Endodermal cell (in vitro differentiated cells): ENCODE data around the gene DYRK1A. TPM values are rescaled to one million over a fixed set of nuclear protein-coding genes. Genes with fewer than 3 reads are reported as not detected.

Source experiments
- DNase-seq: peaks from one replicate; pipeline ENCODE4 v3.0.0-alpha.2; 2017
- H3K27ac ChIP-seq: 2 replicates; pipeline ENCODE4 v1.5.1; 2013; ENCODE audit warnings: mild to moderate bottlenecking, low read depth, low read length, moderate library complexity
- H3K27me3 ChIP-seq: 2 replicates; pipeline ENCODE4 v1.6.1; 2013; ENCODE audit warnings: mild to moderate bottlenecking, low read length, moderate library complexity; ENCODE audit not compliant: insufficient read depth, control insufficient read depth, poor library complexity, severe bottlenecking
- H3K36me3 ChIP-seq: 2 replicates; pipeline ENCODE4 v1.7.0; 2013; ENCODE audit warnings: mild to moderate bottlenecking, low read length, moderate library complexity; ENCODE audit not compliant: control insufficient read depth, insufficient read depth
- H3K4me1 ChIP-seq: one replicate; pipeline ENCODE4 v1.7.0; 2013; ENCODE audit warnings: low read length; ENCODE audit not compliant: control insufficient read depth, insufficient read depth
- H3K4me3 ChIP-seq: 2 replicates; pipeline ENCODE4 v1.5.1; 2013; ENCODE audit warnings: mild to moderate bottlenecking, low read length, moderate library complexity
- H3K9ac ChIP-seq: 2 replicates; pipeline ENCODE4 v1.6.1; 2013; ENCODE audit warnings: mild to moderate bottlenecking, low read length, moderate library complexity; ENCODE audit not compliant: poor library complexity, severe bottlenecking; ENCODE audit errors: extremely low read depth
- H3K9me3 ChIP-seq: 2 replicates; pipeline ENCODE4 v1.6.1; 2013; ENCODE audit warnings: mild to moderate bottlenecking, low read length, moderate library complexity; ENCODE audit not compliant: control insufficient read depth
- H3K27ac Mint-ChIP-seq: 2 replicates; pipeline ENCODE4 v1.8.0; 2020; ENCODE audit warnings: mixed read lengths
- H3K27me3 Mint-ChIP-seq: 2 replicates; pipeline ENCODE4 v1.8.0; 2021; ENCODE audit warnings: mild to moderate bottlenecking, mixed read lengths; ENCODE audit not compliant: insufficient read depth
- H3K36me3 Mint-ChIP-seq: 2 replicates; pipeline ENCODE4 v1.8.0; 2020; ENCODE audit warnings: low read depth, mixed read lengths
- H3K4me1 Mint-ChIP-seq: 2 replicates; pipeline ENCODE4 v1.8.0; 2020; ENCODE audit warnings: mixed read lengths
- H3K4me3 Mint-ChIP-seq: 2 replicates; pipeline ENCODE4 v1.8.0; 2020; ENCODE audit warnings: mild to moderate bottlenecking, moderate library complexity, mixed read lengths
- H3K9me3 Mint-ChIP-seq: 2 replicates; pipeline ENCODE4 v1.8.0; 2020; ENCODE audit warnings: mild to moderate bottlenecking, mixed read lengths
- WGBS, 2 experiments: methylation state at CpG; one replicate each; pipeline versions ENCODE4 v1.1.5 to v1.1.7; 2013; ENCODE audit warnings: missing lambda C conversion rate in 2 of 2, mixed read lengths in 1 of 2; ENCODE audit not compliant: insufficient coverage in 1 of 2, insufficient read length in 1 of 2; 5-methylcytosine and 5-hydroxymethylcytosine counted together
- total RNA-seq, 2 donors: library from RNA; stranded (reverse); fragmentation: NEBNext Ultra II Directional in 1 of 2; extraction: Animal tissue kit (Norgen Biotek cat#: 25700) in 1 of 2; gene quantifications; 2 replicates in 1 of 2; 3 replicates in 1 of 2; pipeline ENCODE4 v1.2.1, GENCODE V29; 2021
- TF ChIP-seq, protein P1 (sequence below): fragments of 200-600 bp; sonication (generic); conservative IDR thresholded peaks from 2 replicates; pipeline ENCODE4 v1.5.0; 2021; ENCODE audit warnings: antibody characterized with exemption, mild to moderate bottlenecking

DYRK1A gene
- total RNA-seq, 2 donors from 2014 or later: 73.9 to 75.2 TPM

DNA sequence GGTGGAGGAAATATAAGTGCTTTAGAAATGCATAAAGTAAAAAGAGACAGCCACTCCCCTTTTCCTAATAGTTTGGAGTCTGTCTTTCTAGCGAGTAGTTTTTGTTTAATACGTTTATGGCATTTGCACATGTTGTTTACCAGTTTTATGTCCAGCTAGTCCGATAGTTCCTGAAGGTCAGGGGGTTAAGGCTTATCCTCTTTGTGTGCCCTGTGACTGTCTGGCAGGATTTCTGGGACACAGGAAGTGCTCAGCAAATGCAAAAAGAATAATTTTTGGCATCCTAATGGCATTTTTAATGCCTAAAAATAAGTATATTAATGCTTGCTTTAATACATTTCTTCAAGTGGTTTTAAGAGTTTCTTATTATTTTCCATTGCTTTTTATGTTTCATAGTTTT is 58.4 kb downstream of the DYRK1A start:
- H3K4me3 ChIP-seq: no peak overlapping the region
- no peaks in the 10 kb centered on the region for H3K4me1 ChIP-seq
- Mint-ChIP-seq H3K27ac (no peak overlapping the region), H3K4me3 (no peak overlapping the region), H3K9me3 (peaks cover 8% of the 10 kb centered on the region), H3K36me3 (peaks cover 53% of the 10 kb centered on the region), H3K27me3 (no peaks in the 10 kb centered on the region), H3K4me1 (peaks cover 21% of the 10 kb centered on the region)
- peaks cover 9% of the 10 kb centered on the region for H3K9me3 ChIP-seq
- no peak overlapping the region for H3K27ac ChIP-seq
- TF ChIP-seq, protein P1, sequence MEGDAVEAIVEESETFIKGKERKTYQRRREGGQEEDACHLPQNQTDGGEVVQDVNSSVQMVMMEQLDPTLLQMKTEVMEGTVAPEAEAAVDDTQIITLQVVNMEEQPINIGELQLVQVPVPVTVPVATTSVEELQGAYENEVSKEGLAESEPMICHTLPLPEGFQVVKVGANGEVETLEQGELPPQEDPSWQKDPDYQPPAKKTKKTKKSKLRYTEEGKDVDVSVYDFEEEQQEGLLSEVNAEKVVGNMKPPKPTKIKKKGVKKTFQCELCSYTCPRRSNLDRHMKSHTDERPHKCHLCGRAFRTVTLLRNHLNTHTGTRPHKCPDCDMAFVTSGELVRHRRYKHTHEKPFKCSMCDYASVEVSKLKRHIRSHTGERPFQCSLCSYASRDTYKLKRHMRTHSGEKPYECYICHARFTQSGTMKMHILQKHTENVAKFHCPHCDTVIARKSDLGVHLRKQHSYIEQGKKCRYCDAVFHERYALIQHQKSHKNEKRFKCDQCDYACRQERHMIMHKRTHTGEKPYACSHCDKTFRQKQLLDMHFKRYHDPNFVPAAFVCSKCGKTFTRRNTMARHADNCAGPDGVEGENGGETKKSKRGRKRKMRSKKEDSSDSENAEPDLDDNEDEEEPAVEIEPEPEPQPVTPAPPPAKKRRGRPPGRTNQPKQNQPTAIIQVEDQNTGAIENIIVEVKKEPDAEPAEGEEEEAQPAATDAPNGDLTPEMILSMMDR: no peak
- no peak overlapping the region for H3K9ac ChIP-seq
- no peak for DNase-seq
- H3K27me3 ChIP-seq: no peaks in the 10 kb centered on the region
- peaks cover 77% of the 10 kb centered on the region for H3K36me3 ChIP-seq
- WGBS, 2 experiments: 91 to 100% methylated on average over 3 of the region's 3 CpGs

DNA sequence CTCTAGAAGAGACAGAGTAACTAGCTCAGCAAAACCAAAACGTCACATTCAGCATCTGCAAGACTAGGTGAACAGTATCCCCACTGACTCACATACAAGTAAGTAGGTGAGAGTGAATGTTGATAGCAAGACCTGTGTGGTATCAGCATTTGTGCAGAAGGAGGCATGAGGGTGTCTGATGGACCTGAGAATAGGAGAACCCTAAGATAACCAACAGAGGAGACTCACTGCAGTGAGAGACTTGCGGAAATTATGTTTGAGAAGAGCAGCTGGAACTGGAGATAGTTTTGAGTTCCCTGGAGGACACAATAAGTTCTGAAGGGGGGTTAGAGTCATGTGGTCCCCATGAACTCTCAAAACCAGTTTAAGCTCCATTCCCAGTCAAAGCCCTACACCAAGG is 59.1 kb downstream of the DYRK1A start:
- TF ChIP-seq, protein P1: no peak
- Mint-ChIP-seq H3K4me1 (peaks cover 21% of the 10 kb centered on the region), H3K27me3 (no peaks in the 10 kb centered on the region), H3K36me3 (peaks cover 56% of the 10 kb centered on the region), H3K9me3 (peaks cover 8% of the 10 kb centered on the region), H3K4me3 (no peak overlapping the region), H3K27ac (no peak overlapping the region)
- Histone ChIP-seq H3K4me1 (no peaks in the 10 kb centered on the region), H3K27me3 (no peaks in the 10 kb centered on the region), H3K9me3 (peaks cover 9% of the 10 kb centered on the region), H3K36me3 (peaks cover 77% of the 10 kb centered on the region), H3K9ac (no peak overlapping the region), H3K4me3 (no peak overlapping the region), H3K27ac (no peak overlapping the region)
- WGBS, 2 experiments: 93 to 100% methylated on average over 1 to 2 of the region's 2 CpGs
- no peak for DNase-seq

DNA sequence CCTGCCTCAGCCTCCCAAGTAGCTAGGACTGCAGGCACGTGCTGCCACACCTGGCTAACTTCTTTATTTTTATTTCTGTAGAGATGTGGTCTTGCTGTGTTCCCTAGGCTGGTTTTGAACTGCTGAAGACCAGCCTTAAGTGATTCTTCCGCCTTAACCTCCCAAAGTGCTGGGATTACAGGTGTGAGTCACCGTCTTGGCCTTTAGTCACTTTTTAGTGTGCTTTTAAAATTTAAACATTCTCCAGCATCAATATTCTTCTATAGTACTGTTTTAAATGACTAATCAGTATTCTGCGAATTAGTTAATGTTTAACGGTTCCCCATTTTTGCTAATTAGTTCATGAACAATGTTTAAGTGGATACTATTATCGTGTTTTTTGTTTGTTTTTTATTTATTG is 60.6 kb downstream of the DYRK1A start:
- H3K9me3 Mint-ChIP-seq: peaks cover 8% of the 10 kb centered on the region
- H3K4me3 Mint-ChIP-seq: no peak overlapping the region
- H3K36me3 Mint-ChIP-seq: peaks cover 55% of the 10 kb centered on the region
- H3K36me3 ChIP-seq: peaks cover 66% of the 10 kb centered on the region
- H3K9ac ChIP-seq: no peak overlapping the region
- no peaks in the 10 kb centered on the region for H3K27me3 Mint-ChIP-seq
- H3K4me1 Mint-ChIP-seq: peaks cover 30% of the 10 kb centered on the region
- H3K27ac ChIP-seq: no peak overlapping the region
- H3K4me1 ChIP-seq: no peaks in the 10 kb centered on the region
- TF ChIP-seq, protein P1: no peak
- no peak overlapping the region for H3K4me3 ChIP-seq
- peaks cover 9% of the 10 kb centered on the region for H3K9me3 ChIP-seq
- no peak overlapping the region for H3K27ac Mint-ChIP-seq
- H3K27me3 ChIP-seq: no peaks in the 10 kb centered on the region
- no peak for DNase-seq
- WGBS, 2 experiments: 95 to 98% methylated on average over 5 to 6 of the region's 6 CpGs
